ENCODE results near the gene SLC6A13.
"Not testable (repeated sequence)": the region's sequence is repeated elsewhere in the genome, so short reads cannot be mapped to it uniquely, and the experiment has no call there.

Gene SLC6A13

DNA sequence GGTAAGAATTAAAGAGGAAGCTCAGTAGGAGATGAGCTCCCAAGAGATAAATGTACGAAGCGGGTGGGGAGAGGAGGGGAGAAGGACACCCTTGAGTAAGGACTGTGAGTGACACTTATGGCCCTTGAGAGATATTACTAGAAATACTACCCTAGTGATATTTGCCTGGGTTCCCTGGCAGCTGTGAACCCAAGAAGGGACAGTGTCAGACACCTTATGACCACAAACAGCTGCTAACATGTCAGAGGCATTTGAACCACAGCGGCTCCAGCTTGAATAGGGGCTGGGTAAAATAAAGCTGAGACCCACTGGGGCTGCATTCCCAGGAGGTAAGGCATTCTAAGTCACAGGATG lies 29.0 kb downstream of the SLC6A13 start:
- no peak for DNase-seq (ENCODE audit: low read depth)

DNA sequence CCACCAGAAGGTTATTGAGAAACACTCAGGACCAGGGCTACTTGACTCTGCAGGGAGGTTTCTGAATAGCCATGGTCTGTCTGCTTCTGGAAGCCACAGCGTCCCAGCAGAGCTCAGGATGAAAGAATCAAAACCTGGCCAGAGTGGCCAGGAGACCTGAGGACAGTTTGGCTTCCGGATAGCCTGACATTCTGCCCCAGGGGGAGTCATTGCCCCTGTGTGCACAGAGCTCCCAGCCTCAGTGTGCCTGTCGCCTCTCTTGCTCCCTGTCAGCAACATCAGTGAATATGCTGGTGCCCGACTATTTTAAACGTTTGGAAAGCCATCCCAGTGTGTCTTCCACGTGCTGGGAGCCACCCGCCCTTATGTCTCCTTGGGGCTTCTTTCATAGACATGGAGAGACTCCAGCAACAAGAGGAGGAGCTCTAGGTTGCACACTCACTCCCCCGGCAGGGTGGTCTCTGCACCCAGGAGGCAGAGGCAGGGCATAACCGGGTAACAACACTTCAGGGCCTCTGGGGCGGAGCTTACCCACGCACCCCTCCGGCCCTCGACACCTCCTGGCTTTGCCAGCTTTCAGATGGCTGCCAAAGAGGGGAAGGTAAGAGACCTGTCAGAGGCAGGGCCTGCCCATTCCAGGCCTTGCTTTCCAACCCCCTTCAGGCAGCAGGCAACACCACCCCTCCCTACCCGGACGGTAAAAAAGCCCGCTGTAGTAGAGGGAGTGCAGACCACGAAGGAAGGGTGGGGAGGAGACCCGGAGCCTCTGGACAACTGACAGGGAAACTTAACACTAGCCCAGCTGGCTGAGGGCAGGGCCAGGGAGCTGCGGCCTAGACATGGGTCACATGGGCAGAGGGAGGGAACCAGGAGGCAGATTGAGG lies 29.7 kb downstream of the SLC6A13 start:
- DNase-seq (ENCODE audit: low read depth), result no peak

DNA sequence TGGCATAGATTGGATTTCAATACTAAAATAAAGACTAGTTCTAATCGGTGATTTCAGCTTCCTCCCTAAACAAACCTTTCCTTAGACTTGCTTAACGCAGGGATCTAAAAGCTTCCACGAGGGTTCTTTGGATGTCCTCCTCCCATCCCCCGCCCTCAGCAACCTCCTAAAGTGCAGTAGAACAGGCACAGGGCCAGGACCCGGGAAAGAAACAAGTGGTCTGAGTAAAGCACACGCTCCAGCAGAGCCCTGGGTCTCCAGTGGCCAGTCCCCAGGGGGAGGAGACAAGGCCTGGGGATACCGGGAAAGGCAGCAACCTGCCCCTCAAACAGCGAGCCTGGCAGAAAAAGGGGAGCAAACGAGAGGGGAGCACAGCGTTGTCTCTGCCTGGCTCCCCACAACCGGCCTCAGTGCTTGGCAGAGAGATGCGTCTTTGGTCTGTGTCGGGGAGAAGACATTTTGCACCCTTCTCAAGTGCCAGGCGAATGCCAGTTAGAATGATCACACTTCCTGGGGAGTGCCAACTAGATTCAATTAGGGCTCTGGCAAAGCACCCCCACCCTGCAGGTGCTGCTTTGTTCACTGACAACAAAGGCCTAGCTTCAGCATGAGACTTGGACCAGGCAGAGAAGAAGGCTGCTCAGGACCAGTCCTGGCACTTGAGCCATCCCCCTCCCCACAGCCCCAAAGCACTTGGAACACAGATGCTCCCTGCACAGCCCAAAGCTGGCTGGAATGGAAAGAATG lies 31.5 kb downstream of the SLC6A13 start:
- DNase-seq (ENCODE audit: low read depth), result no peak

DNA sequence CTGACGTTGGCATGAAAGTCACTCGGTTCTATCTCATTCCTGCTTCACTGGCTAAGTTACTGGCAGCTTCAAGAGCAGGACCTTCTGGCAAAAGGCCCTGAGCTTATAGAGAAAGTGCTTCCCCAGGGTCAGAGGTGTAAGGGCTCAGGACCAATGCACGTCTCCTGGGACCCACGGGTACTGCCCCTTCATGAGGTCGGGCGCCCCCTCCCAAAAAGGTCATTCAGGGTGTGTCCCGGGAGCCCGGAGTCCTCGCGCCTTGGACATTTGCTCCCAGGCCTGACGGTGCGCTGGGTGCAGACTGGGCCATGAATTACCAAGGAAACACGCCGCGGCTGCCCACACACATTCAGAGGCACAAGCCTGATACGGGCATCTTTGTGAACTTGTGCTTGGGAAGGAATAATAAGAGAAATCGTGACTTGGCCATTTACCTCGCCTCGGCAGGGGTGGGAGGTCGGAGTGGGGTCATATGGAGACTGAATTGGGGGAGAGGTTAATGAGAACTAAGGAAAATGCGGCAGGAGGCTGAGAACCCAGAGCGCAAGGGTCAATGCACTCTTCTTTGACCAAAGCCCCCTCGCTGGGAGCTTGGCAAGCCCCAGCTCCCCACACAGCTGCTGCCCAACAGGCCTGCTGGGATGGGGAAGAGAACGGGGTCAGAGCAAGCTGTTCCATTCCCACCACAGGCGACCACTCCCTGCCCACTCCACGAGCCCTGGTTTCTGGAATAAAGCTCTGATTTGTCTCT lies 33.0 kb downstream of the SLC6A13 start:
- no peak for DNase-seq (ENCODE audit: low read depth)

DNA sequence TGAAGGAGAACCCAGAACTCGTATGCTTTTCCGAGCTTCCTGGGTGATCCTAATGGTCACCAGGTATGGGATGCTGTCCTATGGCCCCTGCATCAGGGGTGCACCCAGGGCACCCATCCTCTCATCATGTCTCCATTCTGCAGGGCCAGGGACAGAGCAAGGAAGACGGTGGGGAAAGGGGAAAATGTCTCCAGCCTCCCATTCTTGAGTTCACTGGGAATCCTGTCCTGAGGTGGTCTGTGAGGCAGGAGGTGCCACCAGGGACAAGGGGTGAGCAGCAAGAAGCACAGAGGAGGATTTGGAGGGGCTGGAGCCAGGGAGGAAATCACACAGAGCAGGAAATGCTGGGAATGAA lies 33.8 kb downstream of the SLC6A13 start:
- no peak for DNase-seq (ENCODE audit: low read depth)

DNA sequence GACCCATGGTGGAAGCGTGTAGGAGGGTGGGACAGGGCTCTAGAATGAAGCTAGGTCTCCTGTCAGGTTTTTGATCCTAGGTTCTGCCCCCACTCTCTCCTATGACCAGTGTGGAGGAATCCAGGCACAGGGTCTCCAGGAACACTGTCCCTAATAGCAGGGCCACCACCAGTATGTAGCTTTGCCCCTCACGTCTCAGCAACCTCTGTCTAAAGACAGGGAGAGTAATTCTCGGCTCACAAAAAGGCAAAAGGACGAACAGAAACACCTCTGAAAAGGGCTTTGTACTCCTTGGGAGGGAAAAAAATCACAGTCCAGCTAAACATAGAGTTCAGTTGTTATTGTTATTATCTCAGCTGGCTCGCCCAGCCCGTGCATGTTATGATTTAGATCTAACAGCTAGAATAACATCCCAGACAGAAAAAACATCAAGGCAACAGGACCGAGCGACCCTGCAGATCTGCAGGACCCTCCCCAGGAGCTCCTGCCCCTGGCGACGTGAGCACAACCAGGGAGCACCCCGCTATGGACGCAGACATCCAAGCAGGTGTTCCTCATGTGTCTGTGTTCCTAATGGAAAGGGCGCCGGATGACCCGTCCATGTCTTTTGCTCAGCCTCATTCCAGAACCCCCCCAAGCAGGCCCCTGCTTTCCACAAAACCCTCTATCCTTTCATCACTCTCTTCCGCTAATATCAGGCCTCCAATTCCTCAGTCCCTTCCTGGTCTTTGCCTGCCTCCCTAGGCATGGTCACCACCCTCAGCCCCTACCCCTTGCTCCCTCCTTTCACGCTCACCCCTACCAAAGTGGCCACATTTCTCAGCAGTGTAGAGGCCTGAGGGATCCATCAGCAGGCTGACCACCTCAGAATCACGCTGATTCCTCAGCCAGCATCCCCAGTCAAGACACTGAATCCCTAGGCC lies 34.5 kb downstream of the SLC6A13 start:
- DNase-seq (ENCODE audit: low read depth), result no peak

DNA sequence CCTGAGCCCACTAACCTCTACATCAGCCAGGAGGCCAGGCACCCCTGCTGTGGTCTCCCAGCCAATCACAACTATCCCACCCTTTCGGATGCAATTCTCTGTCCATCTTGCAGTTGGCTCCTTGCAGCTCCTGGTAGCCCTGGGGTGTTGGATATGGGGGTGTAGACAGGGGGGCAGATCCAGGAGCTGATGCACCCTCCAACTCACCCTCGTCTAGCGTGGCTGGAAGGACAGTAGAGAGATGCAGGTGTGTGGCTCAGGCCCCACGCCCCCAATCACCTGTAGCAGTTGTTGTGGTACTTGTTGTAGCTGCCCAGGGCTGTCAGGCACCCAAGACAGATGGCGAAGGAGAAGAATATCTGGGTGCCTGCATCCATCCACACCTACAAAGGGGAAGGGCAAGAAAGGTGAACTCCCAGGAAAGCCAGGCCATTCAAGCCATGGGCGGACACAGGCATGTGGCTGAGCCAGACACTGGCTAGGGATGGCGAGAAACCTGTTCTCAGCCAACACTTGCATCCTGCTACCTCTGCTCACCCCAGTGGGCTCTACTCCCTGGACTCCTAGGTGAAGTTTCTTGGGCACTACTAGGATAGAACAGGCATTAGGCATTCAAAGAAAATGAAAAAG lies 35.2 kb downstream of the SLC6A13 start:
- DNase-seq (ENCODE audit: low read depth), result no peak

DNA sequence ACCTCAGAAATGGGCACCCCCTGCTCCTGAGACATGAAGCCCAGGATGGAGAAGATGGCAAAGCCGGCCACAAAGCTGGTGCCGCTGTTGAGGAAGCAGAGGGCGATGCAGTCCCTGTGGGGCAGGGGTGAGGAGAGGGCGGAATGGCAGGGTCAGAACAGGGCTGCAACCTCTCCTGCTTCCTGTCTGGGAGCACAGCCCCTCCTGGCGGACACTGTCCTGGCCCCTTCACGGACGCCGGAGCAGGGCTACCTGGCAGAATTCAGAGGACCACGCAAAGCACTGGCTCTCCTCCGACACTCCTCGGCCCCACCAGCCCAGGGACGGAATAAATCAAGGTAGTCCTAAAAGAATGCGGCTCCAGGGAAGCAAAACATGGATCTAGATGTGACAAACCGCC lies 36.2 kb downstream of the SLC6A13 start:
- DNase-seq (ENCODE audit: low read depth), result no peak

DNA sequence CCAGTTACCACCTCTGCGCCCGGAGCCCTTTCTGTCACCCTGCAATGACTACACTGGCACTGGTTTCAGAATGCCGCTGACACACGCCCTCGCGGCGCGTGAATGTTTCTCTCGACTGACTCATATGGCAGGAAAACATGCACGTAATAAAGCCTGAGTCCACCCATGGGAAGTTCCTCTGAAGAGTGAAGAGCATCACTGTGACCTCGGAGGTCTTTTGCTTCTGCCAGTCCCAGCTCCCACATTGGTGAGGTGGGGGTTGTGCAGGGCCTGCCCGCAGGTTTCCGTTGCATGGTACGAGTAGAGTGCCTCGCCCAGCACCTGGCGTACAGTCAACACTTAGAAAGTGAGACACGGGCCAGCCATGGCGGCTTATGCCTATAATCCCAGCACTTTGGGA lies 37.6 kb downstream of the SLC6A13 start:
- no peak for DNase-seq (ENCODE audit: low read depth)

DNA sequence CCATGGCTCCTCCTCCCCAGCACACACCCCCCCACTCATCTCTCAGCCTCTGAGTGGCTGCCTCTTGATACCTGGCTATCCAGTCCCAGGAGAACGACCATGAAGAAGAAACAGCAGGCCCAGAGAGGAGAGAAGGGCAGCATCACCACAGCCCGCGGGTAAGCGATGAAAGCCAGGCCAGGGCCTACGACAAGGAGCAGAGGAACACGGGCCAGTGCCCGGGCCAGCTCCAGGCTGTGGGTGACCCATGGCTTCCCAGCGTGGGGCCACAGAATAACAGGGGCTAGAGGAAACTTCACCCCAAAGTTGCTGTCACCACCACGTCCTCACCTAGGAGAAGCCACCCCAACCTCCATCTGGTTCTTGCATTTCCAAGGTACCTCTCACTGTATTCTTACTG lies 38.3 kb downstream of the SLC6A13 start:
- no peak for DNase-seq (ENCODE audit: low read depth)

DNA sequence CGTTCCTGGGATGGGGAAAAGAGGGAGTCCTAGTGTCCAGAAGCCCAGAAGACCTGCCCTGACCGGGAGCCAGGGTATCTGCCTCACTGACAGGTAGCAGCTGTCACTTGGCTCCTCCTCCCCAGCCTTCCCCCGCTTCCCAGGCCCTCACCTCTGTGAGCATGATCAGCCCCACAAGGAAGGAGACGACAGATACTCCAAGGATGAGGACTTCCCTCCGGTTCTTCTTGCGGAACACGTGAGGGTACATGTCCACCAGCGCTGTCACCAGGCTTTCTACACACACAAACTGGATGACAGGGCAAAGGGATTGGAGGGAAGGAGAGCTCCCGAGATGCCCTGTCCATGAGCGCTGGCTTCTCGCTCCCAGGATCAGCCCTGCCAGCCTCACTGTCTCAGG lies 38.8 kb downstream of the SLC6A13 start:
- DNase-seq (ENCODE audit: low read depth), result no peak

DNA sequence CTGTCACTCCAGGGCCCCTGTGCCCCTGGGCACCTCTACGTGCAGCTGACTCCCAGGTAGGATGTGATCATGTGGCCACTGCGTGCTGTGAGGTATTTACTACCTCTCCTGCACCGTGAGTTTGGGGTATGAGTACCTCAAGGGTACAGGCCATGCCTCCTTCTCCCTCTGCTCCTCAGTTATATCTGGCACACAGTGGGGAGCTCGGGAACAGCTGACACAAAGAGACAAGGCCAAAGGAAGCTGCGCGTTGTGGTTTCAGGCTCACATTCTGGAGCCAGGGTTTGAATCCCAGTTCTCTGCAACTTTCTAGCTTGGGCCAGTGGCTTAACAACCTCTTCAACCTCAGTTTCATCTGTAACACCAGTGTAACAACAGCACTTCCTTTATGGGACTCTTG lies 40.9 kb downstream of the SLC6A13 start:
- no peak for DNase-seq (ENCODE audit: low read depth)

DNA sequence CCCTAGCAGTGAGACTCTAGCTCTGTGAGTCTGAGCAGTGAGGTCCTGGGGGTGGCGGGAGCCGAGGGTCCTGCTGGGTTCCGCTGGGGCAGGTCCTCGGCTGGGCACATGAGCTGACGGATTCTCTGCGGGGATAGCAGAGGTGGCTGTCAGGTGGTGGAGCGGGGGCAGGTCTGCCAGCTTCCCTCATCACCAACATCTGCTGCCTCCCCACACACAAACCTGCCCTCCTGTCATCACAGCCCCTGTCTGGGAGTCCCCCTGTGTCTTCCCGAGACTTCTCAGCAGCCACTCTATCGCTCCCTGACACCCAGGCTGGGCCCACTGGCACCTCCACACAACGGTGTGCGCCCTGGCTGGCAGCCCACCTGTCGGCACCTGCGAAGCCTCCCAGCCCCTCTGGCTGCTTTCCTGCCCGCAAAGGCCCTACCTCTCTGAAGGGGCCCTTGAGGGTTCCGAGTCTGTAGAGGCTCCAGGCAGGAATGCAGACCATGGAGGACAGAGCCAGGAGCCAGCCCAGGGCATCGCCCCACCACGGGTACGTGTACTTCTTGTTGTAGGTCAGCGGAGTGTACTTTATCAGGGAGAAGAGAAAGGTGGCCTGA lies 41.6 kb downstream of the SLC6A13 start:
- DNase-seq (ENCODE audit: low read depth), result no peak

DNA sequence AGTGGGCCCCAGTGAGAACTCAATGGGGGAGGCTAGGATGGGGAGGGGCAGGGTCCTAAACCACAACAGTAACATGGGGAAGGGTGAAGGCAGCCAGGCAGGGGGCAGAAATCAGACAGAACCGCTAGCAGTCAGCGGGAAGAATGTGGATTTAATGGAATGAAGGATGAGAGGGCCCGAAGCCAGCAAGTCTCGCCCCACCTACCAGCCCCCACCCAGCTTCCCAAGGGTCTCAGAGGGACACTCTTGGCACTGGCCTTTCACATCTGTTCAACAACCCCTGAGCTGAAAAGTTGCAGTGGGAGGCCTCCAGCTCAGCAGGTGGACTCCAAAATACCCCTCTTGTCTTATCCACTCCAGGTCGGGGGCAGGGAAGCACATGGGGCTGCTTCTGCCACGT lies 42.1 kb downstream of the SLC6A13 start:
- no peak for DNase-seq (ENCODE audit: low read depth)

DNA sequence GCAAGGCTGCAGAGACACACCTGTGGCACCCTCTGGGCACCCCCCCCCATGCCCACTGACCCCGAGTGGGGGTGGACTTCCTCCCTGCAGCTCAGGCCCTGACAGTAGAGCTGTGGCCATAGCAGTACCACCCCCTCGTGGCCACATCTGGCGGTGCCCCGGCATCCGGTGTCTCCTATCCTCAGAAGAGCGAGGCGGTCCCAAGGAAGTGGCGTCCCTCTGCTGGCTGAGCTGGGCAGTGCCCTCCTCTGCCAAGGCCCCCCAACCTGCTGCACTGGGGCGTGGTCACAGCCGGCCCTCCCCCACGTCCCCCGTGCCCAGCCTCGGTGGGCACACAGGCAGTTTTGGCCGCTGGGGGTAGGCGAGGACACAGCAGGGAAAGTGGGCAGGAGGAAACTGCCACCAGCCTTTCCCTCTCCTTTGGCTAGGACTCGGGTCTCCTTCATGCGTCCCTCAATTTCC lies 42.7 kb downstream of the SLC6A13 start:
- DNase-seq (ENCODE audit: low read depth), result no peak

DNA sequence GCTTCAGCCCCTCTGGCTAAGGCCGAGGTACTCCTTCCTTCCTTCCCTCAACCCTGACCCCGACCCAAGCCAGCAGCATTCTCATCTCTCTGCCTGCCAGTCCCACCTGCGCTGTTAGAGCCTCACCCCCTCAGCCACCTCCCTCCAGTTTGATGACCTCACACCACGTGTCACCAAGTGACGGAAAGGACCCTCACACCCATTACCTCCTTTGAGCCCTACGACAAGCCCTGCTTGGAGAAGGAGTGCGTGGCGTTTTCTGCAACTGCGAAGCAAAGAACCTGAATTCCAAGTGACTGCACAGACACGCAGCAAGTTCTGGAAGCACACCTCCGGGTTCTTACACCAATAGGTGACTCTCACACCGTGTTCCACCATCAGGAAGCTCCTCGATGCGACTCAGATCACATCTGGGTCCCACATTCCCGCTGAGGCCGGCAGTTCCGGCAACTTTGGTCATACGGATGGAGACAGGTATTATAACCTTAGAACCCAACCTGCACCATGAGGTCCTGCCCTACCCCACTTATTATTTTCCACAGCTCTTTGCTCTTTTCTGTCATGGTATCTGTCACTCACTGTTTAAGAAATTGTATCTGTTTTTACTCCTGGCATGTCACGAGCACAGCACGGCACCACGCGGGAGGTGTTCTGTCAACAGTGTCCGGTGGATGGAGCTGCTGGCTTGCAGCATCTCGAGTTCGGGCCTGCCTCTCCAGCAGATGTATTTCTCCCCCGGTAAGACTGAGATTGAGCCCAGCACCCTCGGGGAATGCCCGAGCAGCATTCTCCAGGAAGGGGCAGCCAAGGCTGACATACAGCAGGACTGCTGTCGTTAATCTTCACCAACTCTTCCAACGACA lies 43.7 kb downstream of the SLC6A13 start:
- no peak for DNase-seq (ENCODE audit: low read depth)

DNA sequence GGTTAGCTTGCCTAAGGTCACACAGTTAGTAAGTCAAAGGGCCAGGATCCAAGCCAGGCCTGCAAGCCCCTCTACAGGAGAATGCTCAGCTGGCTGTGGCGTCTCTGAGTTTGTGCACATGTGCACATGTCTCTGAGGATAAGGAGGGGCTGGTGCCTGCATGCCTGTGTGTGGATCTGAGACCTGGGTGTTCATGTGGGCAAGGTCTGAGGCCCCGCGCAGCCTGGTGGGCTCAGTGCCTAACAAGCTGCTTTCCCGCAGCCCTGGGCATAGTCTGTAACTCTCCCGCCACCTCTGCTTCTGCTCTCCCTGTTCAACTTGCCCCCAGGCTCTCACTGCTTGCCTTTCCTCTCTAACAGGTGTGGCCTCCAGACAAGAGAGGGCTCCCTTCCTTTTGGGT lies 44.4 kb downstream of the SLC6A13 start:
- DNase-seq (ENCODE audit: low read depth), result no peak

DNA sequence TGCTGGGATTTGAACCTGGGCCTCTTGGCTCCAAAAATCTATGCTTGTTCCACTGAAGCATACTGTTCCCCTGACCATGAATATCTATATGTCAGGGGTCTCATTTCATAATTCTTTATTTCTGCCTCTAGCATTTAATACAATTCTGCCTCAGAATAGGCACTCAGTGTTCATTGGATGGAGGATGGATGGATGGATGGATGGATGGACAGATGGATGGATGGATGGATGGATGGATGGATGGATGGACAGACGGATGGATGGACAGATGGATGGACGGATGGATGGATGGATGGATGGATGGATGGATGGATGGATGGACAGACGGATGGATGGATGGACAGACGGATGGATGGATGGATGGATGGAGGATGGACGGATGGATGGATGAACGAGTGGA lies 45.6 kb downstream of the SLC6A13 start:
- DNase-seq (ENCODE audit: low read depth), result not testable (repeated sequence)

DNA sequence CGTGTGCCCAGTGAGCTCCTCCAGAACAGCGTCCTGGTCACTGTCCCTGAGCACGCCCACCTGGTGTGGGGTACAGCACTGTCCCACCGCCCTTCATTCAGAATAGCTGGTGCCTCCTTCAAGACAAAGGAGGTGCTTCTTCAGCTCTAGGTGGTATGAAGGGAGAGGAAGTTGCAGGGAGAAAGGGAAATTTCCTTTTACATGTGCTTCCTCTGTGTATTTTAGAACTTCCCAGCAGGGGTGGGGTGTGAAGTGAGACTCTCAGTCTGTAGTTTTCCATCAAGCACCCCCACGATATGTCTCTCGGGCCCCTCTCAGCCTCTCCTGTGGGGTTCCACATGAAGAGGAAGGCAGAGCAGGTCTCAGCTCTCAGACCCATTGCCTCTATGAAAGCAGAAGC lies 47.5 kb downstream of the SLC6A13 start:
- DNase-seq (ENCODE audit: low read depth), result no peak

Measured in stimulated activated CD8-positive, alpha-beta memory T cell treated with anti-CD3 and anti-CD28 coated beads, Interleukin-12 subunit alpha, Interleukin-12 subunit beta, amount 100 ng/mL, for 4 hours (primary cell).